HFF-Myc (cell line): Measurements from ENCODE around the gene UNCX.
"Not testable (repeated sequence)": the region's sequence is repeated elsewhere in the genome, so short reads cannot be mapped to it uniquely, and the experiment has no call there.

Experiments
- DNase-seq: peaks from one replicate; pipeline ENCODE4 v3.0.0-alpha.2; 2011; ENCODE audit warnings: low read depth; ENCODE audit errors: extremely low read depth
- H3K4me3 ChIP-seq: replicated peaks from 2 replicates; pipeline ENCODE4 v1.5.1; 2011; ENCODE audit warnings: low read depth, mild to moderate bottlenecking, control low read depth, low read length
- CTCF ChIP-seq: IDR thresholded peaks from 2 replicates; pipeline ENCODE4 v1.5.1; 2012; ENCODE audit warnings: mild to moderate bottlenecking, low read depth, low read length, control low read depth; ENCODE audit errors: missing control alignments

UNCX gene

DNA sequence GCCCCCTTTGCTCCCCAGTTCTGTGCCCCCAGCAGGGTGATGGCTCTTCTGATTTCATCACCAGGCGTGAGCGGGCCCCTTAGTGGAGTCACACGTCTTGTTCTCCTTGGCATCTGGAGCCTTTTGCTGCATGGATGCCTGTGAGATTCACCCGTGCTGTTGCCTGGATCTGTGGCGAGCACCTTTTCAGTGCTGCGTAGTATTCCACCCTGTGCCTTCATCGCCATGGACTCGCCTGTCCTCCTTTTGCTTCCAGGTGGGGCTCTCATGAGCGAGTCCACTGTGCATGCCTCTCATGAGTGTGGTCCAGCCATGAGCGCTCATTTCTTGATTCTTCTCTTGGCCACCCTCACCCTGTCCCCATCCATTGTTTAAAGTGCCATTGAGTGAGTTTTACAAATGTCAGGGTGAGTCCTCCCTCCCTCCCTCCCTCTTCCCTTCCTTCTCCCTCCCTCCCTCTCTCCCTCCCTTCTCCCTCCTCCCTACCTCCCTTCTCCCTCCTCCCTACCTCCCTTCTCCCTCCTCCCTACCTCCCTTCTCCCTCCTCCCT is 44.0 kb downstream of the UNCX start:
- H3K4me3 ChIP-seq, result no peak overlapping the region
- DNase-seq, result no peak
- TF ChIP-seq CTCF, result no peak

DNA sequence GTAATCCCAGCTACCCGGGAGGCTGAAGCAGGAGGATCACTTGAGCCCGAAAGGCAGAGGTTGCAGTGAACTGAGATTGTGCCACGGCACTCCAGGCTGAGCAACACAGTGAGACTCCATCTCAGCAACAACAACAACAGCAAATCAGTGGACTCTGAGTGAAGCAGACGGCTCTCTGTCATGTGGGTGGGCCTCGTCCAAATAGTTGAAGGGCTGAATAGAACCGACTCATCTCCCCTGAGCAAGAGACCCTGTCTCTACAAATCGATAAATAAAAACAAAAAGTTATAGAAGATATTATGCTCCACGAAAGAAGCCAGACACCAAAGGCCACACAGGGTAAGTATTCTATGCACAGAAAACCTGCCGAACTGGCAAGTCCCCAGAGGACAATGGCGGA is 45.9 kb downstream of the UNCX start:
- no peak for TF ChIP-seq CTCF
- no peak overlapping the region for H3K4me3 ChIP-seq
- no peak for DNase-seq

DNA sequence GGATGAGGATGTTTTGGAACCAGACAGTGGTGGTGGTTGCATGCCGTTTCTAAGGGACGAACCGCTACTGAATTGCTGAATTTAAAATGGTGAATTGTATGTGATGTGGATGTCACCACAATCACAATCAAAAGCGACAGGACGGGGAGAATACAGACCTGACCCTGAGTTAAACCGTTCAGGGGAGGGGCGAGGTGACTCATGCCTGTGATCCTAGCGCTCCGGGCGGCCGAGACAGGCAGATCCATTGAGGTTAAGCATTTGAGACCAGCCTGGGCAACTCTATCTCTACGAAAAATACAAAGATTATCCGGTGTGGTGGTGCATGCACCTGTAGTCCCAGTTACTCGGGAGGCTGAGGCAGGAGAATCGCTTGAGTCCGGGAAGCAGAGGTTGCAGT is 46.4 kb downstream of the UNCX start:
- no peak for TF ChIP-seq CTCF
- no peak overlapping the region for H3K4me3 ChIP-seq
- no peak for DNase-seq

- H3K4me3 ChIP-seq, DNase-seq: not testable (repeated sequence)
Measured at GRCh38 chr7:1279895-1280294, 47.2 kb downstream of the UNCX start.

- H3K4me3 ChIP-seq, result no peak overlapping the region
- no peak for DNase-seq
Measured at GRCh38 chr7:1281068-1281467, 48.4 kb downstream of the UNCX start.

DNA sequence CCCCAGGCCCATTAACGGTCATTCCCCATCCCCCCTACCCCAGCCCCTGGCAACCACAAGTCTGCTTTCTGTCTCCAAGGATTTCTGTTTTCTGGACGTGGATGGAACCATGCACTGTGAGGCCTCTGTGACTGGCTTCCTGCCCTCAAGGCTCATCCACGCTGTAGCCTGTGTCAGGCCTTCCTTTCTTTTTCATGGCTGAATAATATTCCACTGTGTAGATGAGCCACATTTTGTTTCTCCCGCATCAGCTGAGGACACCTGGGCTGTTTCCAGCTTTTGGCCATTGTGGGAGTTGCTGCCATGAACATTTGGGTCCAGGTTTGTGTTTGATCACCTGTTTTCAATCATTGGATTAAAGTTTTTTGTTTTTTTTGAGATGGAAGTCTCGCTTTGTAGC is 50.0 kb downstream of the UNCX start:
- DNase-seq, result no peak
- no peak for TF ChIP-seq CTCF
- H3K4me3 ChIP-seq, result no peak overlapping the region

More at GRCh38 chr7:1281068-1281467, 48.4 kb downstream of the UNCX start:
- no peak for TF ChIP-seq CTCF

- TF ChIP-seq CTCF, result no peak
- DNase-seq, result no peak
- H3K4me3 ChIP-seq, result no peak overlapping the region
Measured at GRCh38 chr7:1283337-1283736, 50.7 kb downstream of the UNCX start.
